GM12872 (cell line): ENCODE results near the gene SORL1.

Experiments
- CTCF ChIP-seq: IDR thresholded peaks from 3 replicates; pipeline ENCODE4 v1.5.1; 2011; ENCODE audit warnings: low read depth, mild to moderate bottlenecking, low read length, moderate library complexity; ENCODE audit not compliant: insufficient read depth

The SORL1 gene

DNA sequence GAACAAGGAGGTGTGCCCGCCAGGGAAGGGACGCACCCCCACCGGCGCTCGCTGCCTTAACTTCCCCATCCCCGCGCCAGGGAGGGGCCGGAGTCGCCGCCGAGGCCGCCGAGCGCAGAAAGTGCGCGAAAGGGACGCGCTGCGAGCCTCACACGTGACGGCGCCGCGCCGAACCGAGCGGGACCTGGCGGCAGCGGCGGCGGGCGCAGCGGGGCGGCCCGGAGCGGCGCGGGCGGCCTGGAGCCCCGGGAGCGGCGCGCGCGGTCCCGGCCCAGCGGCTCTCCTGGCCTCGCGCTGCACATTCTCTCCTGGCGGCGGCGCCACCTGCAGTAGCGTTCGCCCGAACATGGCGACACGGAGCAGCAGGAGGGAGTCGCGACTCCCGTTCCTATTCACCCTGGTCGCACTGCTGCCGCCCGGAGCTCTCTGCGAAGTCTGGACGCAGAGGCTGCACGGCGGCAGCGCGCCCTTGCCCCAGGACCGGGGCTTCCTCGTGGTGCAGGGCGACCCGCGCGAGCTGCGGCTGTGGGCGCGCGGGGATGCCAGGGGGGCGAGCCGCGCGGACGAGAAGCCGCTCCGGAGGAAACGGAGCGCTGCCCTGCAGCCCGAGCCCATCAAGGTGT, at the start of gene SORL1:
Gene SORL1 (plus strand): TSS at position 329 of the 623 bp plus-strand sequence. CDS start 18 bp downstream, at position 347.
- peak; percentile 72 for TF ChIP-seq CTCF

DNA sequence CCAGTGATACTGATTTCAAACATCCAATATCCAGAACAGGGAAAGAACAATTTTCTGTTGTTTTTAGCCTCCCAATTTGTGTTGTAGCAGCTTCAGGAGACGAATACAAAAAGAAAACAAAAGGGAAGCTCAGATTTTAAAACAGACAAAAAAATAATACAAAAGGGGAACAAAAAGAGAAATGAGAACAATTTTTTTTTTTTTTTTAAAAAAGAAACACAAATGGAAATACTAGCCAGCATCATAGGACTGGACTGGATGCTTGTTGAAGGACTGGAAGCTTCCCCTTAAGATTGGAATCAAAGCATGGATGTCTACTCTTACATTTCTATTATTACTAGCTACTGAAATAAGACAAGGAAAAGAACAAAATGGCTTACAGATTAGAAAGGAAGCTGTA, 46.5 kb upstream of the SORL1 start:
- no peak for TF ChIP-seq CTCF

- TF ChIP-seq CTCF: no peak
Measured at GRCh38 chr11:121406291-121406690, 45.8 kb upstream of the SORL1 start.

GRCh38 chr11:121408830-121409229, 43.3 kb upstream of the SORL1 start:
- no peak for TF ChIP-seq CTCF

- no peak for TF ChIP-seq CTCF
Measured at GRCh38 chr11:121412000-121412587, 40.0 kb upstream of the SORL1 start.

DNA sequence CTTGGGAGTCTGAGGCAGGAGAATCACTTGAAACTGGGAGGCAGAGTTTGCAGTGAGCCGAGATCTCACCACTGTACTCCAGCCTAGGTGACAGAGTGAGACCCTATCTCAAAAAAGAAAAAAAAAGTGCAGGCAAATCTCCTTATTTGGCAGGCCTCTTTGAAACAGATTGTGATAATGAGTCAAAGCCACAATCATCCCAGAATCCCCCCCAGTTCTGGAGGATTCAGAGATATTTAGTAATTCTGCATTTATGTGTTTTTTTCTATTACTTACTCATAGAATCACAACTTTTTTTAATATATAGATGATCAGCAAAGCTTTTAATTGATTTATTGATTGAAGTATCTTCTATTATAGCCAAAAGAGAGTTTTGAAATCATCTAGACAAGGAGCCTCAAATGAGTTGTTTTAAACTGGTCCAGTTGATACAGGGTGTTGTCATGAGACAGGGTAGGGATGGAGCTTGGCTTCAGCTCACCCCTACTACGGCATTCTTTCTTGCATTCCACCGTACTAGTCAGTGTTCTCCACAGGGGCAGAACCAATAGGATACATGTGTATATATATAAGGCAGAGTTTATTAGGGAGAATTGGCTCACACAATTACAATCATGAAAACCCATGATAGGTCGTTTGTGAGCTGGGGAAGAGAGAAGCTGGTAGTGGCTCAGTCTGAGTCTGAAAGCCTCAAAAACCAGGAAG, 39.3 kb upstream of the SORL1 start:
- TF ChIP-seq CTCF: no peak

DNA sequence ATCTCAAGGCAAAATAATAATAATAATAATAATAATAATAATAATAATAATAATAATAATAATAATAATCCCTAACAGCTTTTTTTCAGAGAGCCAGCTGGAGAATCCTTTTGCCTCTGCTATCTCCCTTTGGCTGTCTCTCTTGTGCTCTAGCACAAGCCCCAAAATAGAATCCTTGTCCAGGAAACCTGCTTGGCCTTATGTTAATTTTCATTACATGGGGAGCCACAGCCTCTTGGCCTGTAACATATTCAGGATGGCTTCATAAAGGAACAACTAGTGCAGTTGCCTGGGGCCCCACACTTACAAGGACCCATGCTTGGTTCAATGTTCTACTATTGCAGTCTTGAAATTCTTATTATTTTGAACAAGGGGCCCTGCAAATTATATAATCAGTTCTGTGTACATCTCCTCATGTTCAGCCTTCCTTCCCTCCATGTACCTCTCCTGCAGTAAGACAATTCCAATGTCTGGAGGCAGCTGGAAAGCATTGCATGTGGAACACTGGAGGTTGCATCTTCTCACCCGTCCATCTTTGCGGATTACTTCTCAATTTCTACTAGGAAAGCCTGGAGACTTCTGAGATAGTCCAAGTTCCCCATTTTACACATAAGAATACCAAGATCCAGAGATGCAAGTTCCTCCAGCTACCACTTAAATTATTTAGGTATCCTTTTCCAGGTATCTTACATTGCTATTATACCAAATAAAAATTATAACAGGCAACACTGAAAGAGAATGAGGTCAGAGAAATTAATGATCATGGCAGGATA, 37.8 kb upstream of the SORL1 start:
- no peak for TF ChIP-seq CTCF
